HepG2 (cell line): ENCODE results near the gene RMI2. TPM values are rescaled to one million over a fixed set of nuclear protein-coding genes. Genes with fewer than 3 reads are reported as not detected.

Experiments
- ARHGAP35 ChIP-seq: sonication (generic); formaldehyde crosslinking; IDR thresholded peaks from 2 replicates; pipeline ENCODE4 v1.9.0; 2022; ENCODE audit warnings: mild to moderate bottlenecking, inconsistent platforms, moderate library complexity, missing genetic modification reagents, borderline replicate concordance
- CCAR2 ChIP-seq: fragments of 200-400 bp; formaldehyde crosslinking; optimal IDR thresholded peaks from 2 replicates; pipeline ENCODE3; 2018; ENCODE audit warnings: low read depth, mild to moderate bottlenecking, low read length, moderate library complexity
- DRAP1 ChIP-seq: IDR thresholded peaks from 2 replicates; pipeline ENCODE4 v1.6.1; 2016; ENCODE audit warnings: missing genetic modification reagents, missing compliant biosample characterization
- ESRRA ChIP-seq: sonication (generic); formaldehyde crosslinking; IDR thresholded peaks from 2 replicates; pipeline ENCODE4 v1.5.1; 2020; ENCODE audit warnings: mild to moderate bottlenecking, low read depth, missing genetic modification reagents
- PHF8 ChIP-seq: sonication (generic); formaldehyde crosslinking; IDR thresholded peaks from 2 replicates; pipeline ENCODE4 v1.5.0; 2020; ENCODE audit warnings: missing genetic modification reagents
- REST ChIP-seq, 2 experiments: IDR thresholded peaks; 2 replicates each; pipeline ENCODE4 v1.6.1; 2011 to 2012; ENCODE audit warnings: low read length in 2 of 2, borderline replicate concordance in 1 of 2, low read depth in 1 of 2, mild to moderate bottlenecking in 1 of 2, moderate library complexity in 1 of 2
- TRIM24 ChIP-seq: sonication (generic); formaldehyde crosslinking; IDR thresholded peaks from 2 replicates; pipeline ENCODE4 v1.8.0; 2022; ENCODE audit warnings: mild to moderate bottlenecking, missing genetic modification reagents
- U2AF2 ChIP-seq: fragments of 200-400 bp; formaldehyde crosslinking; IDR thresholded peaks from 2 replicates; pipeline ENCODE4 v1.6.1; 2017; ENCODE audit warnings: low read depth, mild to moderate bottlenecking, low read length
- ZBTB25 ChIP-seq: IDR thresholded peaks from 2 replicates; pipeline ENCODE4 v1.6.1; 2018; ENCODE audit warnings: missing genetic modification reagents
- ZBTB40 ChIP-seq, 2 experiments: fragments of 450-650 bp in 1 of 2; sonication (generic) in 1 of 2; formaldehyde crosslinking in 1 of 2; IDR thresholded peaks; 2 replicates each; pipeline versions ENCODE4 v1.6.1 to v1.8.0; 2016 to 2022; ENCODE audit warnings: antibody characterized with exemption in 1 of 2, mild to moderate bottlenecking in 1 of 2, missing genetic modification reagents in 1 of 2
- ZNF225 ChIP-seq: sonication (generic); formaldehyde crosslinking; IDR thresholded peaks from 2 replicates; pipeline ENCODE4 v1.4.0; 2020; ENCODE audit warnings: mild to moderate bottlenecking, missing genetic modification reagents
- ZNF713 ChIP-seq: sonication (generic); formaldehyde crosslinking; IDR thresholded peaks from 2 replicates; pipeline ENCODE4 v1.4.0; 2020; ENCODE audit warnings: mild to moderate bottlenecking, missing genetic modification reagents
- ZNF841 ChIP-seq: sonication (generic); formaldehyde crosslinking; IDR thresholded peaks from 2 replicates; pipeline ENCODE4 v1.8.1; 2023; ENCODE audit warnings: missing genetic modification reagents, borderline replicate concordance
- ZNF878 ChIP-seq: sonication (generic); formaldehyde crosslinking; IDR thresholded peaks from 2 replicates; pipeline ENCODE4 v1.8.1; 2023; ENCODE audit warnings: mild to moderate bottlenecking, missing genetic modification reagents, moderate library complexity
- polyA plus RNA-seq, 8 experiments: library from polyadenylated mRNA; depleted of rRNA in 3 of 8; stranded (reverse) in 7 of 8; unstranded in 1 of 8; fragments of >200 nt; fragmentation: Illumina TruSeq in 4 of 8; extraction: Trizol in 4 of 8; gene quantifications; 2 replicates each; pipeline versions ENCODE4 v1.2.1 to v1.2.3, GENCODE V29; 2011 to 2016; ENCODE audit warnings: low read depth in 4 of 8, missing spikeins in 1 of 8, mixed read lengths in 1 of 8; ENCODE audit not compliant: insufficient read depth in 1 of 8
- total RNA-seq, 5 experiments: library from RNA; depleted of rRNA; stranded (reverse); fragments of >200 nt; fragmentation: Illumina TruSeq; extraction: Trizol; gene quantifications; 2 replicates each; pipeline ENCODE4 v1.2.3, GENCODE V29; 2016; ENCODE audit warnings: low read depth in 1 of 5

Gene RMI2
- total and polyA plus RNA-seq, 2 of the 13 experiments (the other 11 are each of a cell fraction or from before 2014, with no cell fraction given) = 24.5 to 55.7 TPM

GRCh38 chr16:11297492-11298142, 47.6 kb upstream of the RMI2 start (continued):
- TF ChIP-seq ZBTB25 (CRISPR knock-in tag) = no peak
- no peak for TF ChIP-seq U2AF2
- no peak for TF ChIP-seq ZBTB40 (IDR thresholded peaks at IDR 0.05)
- TF ChIP-seq ZBTB40 (CRISPR knock-in tag; IDR thresholded peaks at IDR 0.05) = 0 out of 2 replicates have a peak, but pooled peaks have one; percentile 29
- no peak for TF ChIP-seq TRIM24 (CRISPR knock-in tag)
- no peak for TF ChIP-seq CCAR2
- peak; percentile 64; the same call in 1 of the 2 replicates for TF ChIP-seq ZNF878 (CRISPR knock-in tag)
- peak; percentile 60; the same call in 1 of the 2 replicates for TF ChIP-seq ESRRA (CRISPR knock-in tag)
- TF ChIP-seq DRAP1 (CRISPR knock-in tag) = peak; percentile 27; the same call in 1 of the 2 replicates
- TF ChIP-seq PHF8 (CRISPR knock-in tag) = peak; percentile 52; the same call in 1 of the 2 replicates
- no peak; the same call in 1 of the 2 replicates for TF ChIP-seq ZNF841 (CRISPR knock-in tag)
- TF ChIP-seq ARHGAP35 (CRISPR knock-in tag) = peak; percentile 92
- peak; percentile 90; the same call in 1 of the 2 replicates for TF ChIP-seq ZNF225 (CRISPR knock-in tag)
- no peak for TF ChIP-seq REST (IDR thresholded peaks at IDR 0.05; ENCODE audit: borderline replicate concordance in 1 of 2, low read depth in 1 of 2, low read length in 2 of 2)
- TF ChIP-seq ZNF713 (CRISPR knock-in tag) = 0 out of 2 replicates have a peak, but pooled peaks have one; percentile 48
